GM13976 (cell line): ENCODE results near the gene LRRC49.

ENCODE experiments used
- DNase-seq: peaks from one replicate; pipeline ENCODE4 v3.0.0; 2012; ENCODE audit warnings: low spot score
- in situ Hi-C: fragments of 300-500 bp; cut with MboI; formaldehyde crosslinking; loops from one replicate; pipeline ENCODE4 v1.12.0; 2022; ENCODE audit warnings: low sequenced_read_pairs, mixed read lengths, inconsistent platforms; ENCODE audit not compliant: unreplicated experiment
- TF ChIP-seq, protein P1 (sequence below): IDR thresholded peaks from 2 replicates; pipeline ENCODE4 v1.5.1; 2012; ENCODE audit warnings: borderline replicate concordance, mild to moderate bottlenecking; ENCODE audit not compliant: insufficient read depth; ENCODE audit errors: extremely low read depth, missing control alignments, control extremely low read depth

LRRC49 gene, protein sequence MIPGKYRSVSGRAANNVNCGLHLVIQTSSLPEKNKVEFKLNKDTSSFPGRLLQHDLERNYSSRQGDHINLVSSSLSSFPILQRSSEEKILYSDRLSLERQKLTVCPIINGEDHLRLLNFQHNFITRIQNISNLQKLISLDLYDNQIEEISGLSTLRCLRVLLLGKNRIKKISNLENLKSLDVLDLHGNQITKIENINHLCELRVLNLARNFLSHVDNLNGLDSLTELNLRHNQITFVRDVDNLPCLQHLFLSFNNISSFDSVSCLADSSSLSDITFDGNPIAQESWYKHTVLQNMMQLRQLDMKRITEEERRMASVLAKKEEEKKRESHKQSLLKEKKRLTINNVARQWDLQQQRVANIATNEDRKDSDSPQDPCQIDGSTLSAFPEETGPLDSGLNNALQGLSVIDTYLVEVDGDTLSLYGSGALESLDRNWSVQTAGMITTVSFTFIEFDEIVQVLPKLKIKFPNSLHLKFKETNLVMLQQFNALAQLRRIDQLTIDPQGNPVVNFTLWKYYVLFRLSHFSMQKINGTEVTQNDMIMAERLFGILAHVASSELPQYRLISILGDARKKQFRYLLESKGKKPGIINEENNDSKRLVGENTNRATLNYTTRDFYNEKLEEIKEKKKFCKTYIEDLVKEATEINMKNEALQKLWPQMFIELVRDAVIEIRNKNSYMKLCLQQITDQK

DNA sequence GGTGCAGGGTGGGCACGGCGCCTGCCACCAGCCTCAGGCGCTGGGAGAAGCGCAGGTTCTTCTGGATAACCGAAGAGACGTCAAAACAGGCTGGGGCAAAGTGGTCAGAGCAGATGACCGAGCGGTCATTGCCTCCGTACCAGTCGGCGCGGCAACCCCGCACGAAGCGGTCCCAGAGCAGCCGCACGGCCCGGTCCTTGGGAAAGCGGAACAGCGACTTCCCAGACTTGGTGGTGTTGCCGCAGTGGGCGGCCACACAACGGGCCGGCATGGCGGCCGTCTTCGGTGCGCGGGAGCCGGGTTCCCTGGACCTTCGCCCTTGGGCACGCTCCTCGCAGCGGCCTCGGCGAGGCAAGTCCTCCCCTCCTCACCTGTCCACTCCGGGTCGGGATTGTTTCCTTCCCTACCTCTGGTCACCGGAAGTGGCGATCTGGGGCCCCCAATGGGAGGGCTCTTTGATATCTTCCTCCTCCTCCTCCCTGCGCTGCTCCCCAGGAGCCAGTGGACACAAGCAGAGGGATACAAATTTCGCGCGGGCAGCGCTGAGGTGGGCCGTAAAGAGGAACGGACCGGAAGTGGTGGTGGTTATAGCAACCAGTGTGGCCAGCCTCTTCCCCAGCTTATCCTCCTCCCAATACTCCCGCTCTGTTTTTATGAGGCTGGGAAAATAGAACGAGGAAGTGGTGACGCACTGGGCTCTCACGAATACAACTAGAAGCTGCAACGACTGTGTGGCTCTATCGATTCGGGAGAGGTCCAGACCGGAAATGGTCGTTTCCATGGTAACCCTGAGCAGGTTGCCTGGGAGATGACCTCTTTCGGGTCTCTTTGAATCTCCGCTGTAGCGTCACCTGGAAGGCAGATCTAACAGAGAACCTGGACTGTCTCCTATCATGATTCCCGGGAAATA, at the start of gene LRRC49, which contains the start of gene THAP10:
Gene LRRC49 (plus strand): TSS at position 825 of the 910 bp plus-strand sequence. CDS start 69 bp downstream, at position 894.
Gene THAP10 (minus strand): TSS at position 432 of the 910 bp plus-strand sequence. CDS start 161 bp downstream, at position 271.
- peak; percentile 82 for DNase-seq
- in situ Hi-C loops: no loop called here
- TF ChIP-seq, protein P1, sequence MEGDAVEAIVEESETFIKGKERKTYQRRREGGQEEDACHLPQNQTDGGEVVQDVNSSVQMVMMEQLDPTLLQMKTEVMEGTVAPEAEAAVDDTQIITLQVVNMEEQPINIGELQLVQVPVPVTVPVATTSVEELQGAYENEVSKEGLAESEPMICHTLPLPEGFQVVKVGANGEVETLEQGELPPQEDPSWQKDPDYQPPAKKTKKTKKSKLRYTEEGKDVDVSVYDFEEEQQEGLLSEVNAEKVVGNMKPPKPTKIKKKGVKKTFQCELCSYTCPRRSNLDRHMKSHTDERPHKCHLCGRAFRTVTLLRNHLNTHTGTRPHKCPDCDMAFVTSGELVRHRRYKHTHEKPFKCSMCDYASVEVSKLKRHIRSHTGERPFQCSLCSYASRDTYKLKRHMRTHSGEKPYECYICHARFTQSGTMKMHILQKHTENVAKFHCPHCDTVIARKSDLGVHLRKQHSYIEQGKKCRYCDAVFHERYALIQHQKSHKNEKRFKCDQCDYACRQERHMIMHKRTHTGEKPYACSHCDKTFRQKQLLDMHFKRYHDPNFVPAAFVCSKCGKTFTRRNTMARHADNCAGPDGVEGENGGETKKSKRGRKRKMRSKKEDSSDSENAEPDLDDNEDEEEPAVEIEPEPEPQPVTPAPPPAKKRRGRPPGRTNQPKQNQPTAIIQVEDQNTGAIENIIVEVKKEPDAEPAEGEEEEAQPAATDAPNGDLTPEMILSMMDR: no peak

DNA sequence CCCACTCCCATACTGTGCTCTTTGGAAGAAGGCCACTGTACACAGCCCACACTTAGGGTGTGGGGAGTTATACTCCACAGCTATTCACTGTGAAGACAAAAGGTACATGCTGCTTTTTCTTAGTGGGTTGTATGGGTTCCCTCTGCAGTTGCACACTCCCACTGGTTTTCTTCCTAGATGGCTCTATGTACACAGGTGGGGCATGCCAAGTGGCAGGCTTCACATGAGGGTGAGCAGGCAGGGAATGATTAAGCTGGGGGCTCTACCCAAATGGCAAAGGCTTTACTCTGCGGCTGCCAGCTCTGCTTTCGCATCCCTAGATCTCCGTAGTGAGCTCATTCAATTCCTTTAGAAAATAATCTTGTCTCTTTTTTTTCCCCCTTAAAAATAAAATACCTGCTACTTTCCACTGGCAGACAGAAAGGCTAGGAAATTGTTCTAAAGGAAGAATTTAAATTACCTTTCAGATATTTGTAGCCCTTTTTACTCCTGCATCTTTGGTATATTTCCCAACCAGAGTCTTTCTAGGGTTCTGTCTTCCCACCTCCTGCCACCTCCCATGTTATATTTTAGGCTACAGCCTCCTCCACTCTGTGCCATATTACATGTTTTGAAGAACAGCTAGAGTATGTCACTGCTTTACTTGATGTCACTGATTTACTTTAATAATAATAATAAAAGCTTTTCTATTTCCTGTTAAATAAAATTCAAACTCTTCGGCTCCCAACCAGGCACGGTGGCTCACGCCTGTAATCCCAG, 46.8 kb upstream of the LRRC49 start:
- TF ChIP-seq, protein P1: no peak
- no peak for DNase-seq
- in situ Hi-C loops: loop anchor here (25.0 kb wide), 1 partner anchor 592 kb away; no protein-coding TSS in a partner anchor

DNA sequence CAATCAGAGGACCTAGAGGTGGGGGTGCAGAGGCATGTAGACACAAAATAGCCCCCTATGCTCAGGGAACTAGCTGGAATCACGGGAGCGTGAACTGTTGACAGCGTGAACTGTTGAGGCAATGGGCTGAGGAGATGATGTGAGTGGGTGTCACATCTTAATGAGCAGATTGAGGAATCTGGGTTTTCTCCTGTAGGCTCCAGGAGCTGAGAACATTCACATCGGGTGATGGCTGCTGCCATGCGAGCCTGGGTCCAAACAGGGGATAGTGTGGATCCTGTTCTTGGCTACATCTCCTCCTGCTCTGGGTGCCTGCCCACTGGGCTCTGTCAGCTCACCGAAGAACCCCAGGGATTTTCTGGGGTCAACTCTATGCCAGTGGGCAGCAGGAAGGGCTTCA, 40.7 kb upstream of the LRRC49 start:
- DNase-seq: no peak
- in situ Hi-C loops: no loop called here

DNA sequence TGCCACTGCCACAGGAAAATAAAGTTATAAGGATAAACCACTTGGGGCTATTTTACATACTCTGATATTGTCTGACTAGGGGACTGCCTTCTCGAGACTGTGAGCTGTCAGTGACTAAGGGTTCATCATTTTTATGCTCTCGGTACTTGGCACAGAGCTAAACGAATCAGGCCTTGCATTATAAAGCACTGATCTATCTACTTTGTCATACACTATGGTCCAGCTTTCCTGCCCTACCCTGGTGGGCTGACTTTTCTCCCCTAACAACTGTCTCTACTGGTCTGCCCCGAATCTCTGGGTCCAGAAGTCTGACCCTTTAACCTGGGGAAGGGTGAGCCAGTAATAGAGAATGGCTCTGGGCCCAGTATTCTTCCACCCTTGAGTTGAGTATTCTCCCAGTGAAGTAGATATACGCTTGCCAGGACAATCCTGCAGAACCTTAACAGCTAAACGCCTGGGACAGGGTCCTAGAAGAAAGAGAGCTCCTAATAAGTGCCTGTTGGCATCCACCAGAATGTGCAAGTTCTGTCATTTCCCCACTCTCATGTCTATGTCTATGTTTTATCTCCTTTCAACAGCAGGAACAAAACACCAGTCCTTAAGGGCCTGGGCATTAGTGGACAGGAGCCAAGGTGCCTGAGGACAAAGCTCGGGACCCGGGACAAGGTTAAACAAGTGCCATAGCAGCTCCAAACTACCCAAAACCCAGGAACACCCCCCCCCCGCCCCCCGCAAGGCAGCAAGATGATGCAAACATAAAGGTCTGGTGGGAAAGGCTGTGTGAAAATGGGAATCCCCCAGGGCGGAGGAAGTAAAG, 39.9 kb upstream of the LRRC49 start:
- TF ChIP-seq, protein P1: no peak
- no peak for DNase-seq
- in situ Hi-C loops: no loop called here

More for the DNA sequence above, 40.7 kb upstream of the LRRC49 start:
- TF ChIP-seq, protein P1: no peak

DNA sequence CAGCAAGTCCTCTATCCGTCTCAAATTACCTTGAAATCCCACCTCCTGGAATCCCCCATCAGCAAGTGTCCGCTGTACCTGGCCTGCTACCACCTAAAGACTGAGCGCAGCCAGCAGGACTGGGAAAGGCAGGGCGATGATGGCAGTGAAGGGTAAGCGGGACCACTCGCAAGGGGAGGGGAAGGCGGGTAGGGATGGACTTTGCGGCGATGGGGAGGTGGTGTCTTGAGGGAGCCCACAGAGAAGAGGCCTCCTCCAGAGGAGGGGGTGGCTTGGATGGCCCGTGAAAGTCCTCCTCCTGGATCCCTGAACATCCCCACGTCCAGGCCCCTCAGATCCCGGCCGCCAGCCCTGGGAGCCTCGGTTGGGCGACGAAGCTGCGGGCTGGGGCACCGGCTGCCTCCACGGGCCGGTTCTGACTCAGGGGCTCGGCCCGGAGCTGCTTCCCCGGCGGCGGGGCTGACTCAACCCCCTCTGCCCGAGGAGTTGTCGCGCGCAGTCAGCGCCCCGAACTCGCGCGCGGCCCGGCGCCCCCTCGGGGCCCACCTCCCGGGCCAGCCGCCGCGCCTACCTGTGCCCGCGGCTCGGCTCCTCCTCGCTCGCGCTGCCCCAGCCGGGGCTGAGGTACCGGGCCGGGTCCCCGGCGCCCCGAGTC, 39.2 kb upstream of the LRRC49 start:
- in situ Hi-C loops: no loop called here
- no peak for DNase-seq
- TF ChIP-seq, protein P1: no peak
